T-helper 2 cell (primary cell): ENCODE data around the gene CEACAM4.

Experiments
- DNase-seq, 5 experiments: peaks; one replicate each; pipeline versions ENCODE4 v3.0.0 to v3.0.0-alpha.2; 2012 to 2022
- total RNA-seq, 2 donors: gene quantifications; one replicate each; lab custom pipeline; 2026; lab: John Stamatoyannopoulos, UW

CEACAM4 gene
- total RNA-seq = 0 to 1.1 reads per million in 2 donors

DNA sequence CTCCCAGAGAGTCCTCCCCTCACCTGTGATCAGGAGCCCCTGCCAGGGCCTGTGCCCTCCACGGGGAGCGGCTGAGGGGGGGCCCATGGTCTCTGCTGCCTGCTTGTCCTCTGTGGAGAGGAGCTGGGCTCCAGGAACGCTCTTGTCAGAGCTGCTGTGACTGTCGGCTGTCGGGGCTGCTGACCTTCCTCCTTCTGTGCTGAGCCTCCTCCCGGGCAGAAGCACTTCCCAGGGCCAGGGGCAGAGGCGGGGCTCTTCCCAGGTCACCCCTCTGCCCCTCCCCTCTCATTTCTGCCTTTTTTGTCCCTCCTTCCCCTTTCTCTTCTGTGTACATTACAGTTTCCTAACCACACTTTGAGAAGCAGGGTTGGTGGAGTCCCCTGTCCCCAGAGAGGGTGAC is at the start of gene CEACAM4:
CEACAM4 (minus strand) TSS at position 198 of the 400 bp plus-strand sequence; CDS start at position 87, 111 bp downstream.
- no peak for DNase-seq

DNA sequence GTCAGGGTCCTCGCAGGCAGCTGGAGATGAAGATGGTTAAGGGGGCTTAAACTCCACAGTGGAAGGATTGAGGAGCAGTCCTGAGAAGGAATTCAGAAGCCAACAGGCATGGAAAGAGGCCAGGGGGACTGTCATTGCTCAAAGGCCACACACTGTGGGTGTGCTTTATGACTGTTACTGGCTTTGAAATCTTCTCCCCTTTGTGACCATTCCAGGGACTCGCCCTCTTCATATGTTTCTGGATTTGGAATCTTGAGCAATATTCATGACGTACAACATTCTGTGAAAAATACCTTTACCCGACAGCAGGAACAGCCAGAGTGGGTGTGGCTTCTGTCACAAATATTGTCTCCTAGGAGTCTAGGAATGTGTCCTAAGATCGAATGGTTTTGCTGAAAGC is 44.6 kb upstream of the CEACAM4 start:
- no peak for DNase-seq

DNA sequence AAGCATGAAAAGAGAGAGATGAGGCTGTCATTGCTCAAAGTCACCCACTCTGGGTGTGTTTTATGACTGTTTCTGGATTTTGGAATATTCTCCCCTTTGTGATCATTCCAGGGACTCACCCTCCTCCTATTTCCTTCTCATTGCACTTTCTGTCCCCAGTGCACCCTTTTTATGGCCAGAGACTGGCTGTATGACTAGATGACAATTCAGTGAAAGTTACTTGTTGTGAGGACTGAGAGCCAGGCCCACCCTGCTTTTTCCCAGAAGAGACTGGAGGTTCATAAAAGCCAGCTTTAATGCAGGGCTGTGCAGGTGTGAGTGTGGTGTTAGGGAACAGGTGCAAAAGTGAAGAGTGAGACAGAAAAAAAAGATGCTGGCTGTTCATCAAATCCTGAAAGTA is 43.9 kb upstream of the CEACAM4 start:
- DNase-seq = no peak

DNA sequence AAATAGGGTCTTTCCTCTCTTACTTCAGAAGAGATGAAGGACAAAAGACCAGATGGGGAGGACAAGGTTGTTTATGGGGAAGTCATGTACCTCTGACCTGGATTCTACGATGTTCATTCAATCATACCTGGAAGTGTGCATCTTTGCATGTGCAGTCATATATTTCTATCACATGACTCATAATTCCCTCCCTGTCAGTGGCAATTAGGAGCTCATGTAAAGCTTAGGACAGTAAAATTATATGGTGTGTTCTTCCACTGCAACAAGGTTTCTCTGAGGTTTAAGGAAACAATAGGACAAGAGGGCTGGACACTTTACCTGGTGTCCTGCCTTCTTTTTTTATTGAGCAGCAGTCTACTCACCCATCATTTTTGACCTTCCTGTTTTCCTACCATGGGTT is 41.4 kb upstream of the CEACAM4 start:
- no peak for DNase-seq

DNA sequence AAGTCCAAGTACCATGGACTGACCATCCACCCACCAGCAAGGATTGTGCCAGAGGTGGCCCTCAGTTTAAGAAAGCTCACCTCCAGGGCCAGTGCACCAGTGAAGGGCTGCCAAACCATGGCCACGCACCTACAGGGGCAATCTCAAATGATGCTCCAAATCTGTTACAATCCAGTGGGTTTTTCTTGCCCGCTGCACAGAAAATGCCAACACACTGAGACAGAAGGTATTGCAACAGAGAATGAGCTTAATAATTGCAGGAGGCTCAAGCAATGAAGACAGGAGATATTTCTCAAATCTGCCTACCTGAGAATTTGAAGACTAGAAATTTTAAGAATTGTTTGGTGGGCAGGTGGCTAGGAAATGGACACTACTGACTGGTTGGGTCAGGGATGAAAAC is 39.2 kb upstream of the CEACAM4 start:
- no peak for DNase-seq

DNA sequence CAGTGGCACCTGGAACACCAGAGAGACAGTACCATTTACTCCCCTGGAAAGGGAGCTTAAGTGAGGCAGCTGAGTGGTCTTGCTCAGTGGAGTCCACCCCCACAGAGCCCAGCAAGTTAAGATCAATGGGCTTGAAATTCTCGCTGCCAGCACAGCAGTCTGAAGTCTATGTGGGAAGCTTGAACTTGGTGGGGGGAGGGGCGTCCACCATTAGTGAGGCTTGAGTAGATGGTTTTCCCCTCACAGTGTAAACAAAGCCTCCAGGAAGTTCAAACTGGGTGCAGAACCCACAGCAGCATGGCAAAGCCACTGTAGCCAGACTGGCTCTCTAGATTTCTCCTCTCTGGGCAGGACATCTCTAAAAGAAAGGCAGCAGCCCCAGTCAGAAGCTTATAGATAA is 30.3 kb upstream of the CEACAM4 start:
- peak in 1 of 5 experiments; percentile 31 for DNase-seq

DNA sequence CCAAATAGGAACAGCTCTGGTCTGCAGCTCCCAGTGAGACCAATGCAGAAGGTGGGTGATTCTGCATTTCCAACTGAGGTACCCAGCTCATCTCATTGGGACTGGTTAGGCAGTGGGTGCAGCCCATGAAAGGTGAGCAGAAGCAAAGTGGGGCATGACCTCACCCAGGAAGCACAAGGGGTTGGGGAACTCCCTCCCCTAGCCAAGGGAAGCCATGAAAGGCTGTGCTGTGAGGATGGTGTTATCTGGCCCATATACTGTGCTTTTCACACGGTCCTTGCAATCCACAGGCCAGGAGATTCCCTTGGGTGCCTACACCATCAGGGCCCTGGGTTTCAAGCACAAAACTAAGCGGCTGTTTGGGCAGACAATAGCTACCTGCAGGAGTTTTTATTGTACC is 29.9 kb upstream of the CEACAM4 start:
- peak in 1 of 5 experiments; percentile 50 for DNase-seq

DNA sequence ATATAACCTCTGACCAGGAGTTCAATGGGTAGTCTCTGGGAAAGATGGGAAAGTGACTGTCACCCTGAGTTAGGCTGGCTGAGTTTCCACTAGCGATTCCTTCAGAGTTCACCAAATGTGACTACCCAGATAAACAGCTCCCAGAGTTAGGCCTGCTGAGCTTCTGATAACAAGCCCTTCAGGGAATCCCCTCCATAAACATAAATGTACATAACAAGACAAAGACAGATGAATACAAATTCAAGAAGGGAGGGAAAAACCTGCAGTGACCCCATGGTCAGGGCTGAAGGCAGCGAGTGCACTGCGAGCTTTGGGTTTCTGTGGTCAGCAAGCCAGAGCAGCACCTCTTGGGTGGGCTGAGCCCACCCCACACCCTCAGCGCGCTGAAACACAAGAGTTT is 25.4 kb upstream of the CEACAM4 start:
- no peak for DNase-seq

DNA sequence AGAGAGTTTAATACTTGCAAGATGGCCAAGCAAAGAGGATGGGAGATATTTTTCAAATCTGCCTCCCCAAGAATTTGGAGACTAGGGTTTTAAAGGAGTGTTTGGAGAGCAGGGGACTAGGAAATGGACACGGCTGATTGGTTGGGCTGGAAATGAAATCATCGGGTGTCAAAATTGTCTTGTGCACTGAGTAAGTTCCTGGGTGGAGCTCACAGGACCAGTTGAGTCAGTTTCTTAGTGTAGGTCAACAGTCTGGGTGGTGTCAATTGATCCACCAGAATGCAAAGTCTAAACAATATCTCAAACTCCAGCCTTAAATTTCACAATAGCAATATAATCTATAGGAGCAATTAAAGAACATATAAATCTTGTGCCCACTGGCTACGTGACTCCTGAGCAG is 23.0 kb upstream of the CEACAM4 start:
- DNase-seq = no peak

DNA sequence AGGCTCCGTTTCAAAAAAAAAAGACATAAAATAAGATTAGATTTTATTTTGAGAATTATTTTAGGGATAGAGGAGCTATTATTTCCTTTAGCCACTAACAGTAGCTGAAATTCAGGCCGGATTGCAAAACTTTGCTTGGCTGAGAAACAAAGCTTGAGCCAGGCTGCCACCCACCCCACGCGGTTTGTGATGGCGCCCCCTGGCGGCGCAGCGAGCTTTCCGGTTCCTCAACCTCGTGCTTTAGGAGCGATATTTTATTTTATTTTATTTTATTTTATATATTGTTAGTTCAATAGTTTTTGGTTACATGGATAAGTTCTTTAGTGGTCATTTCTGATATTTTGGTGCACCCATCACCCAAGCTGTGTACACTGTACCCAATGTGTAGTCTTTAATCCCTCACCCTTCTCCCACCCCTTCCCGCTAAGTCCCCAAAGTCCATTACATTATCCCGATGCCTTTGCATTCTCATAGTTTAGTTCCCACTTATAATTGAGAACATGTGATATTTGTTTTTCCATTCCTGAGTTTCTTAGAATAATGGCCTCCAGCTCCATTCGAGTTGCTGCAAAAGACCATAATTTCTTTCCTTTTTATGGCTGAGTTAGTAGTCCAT is 19.8 kb upstream of the CEACAM4 start:
- DNase-seq = peak in 3 of 5 experiments; percentile 17 to 20 (median 17)

DNA sequence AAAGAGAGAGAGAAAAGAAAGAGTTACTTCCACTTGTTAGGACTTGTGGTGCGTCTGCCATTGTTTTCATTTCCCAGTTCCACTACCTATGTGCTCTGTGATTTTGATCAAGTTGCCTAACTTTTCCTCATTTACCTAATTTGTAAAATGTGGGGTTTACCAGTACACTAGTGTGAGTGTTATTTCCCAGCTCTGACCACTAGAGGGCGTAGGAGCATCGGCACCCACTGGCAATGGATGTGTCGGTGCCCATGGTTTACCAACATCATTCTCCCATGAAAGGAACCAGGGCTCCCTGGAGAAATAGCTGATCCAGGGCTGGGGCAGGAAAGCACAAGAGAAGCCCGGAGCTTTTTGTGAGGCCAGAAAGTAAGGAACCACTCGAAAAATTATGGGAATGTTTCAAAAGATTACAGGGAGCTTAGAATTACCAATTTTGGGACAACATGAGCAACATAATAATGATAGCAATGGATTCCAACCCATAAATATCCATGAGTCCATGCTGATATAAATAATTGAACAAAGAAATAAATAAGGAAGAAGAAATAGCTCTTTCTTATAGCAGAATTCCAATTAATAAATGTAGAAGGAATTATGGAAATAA is 15.1 kb upstream of the CEACAM4 start:
- peak in 4 of 5 experiments; percentile 37 to 54 (median 48) for DNase-seq

DNA sequence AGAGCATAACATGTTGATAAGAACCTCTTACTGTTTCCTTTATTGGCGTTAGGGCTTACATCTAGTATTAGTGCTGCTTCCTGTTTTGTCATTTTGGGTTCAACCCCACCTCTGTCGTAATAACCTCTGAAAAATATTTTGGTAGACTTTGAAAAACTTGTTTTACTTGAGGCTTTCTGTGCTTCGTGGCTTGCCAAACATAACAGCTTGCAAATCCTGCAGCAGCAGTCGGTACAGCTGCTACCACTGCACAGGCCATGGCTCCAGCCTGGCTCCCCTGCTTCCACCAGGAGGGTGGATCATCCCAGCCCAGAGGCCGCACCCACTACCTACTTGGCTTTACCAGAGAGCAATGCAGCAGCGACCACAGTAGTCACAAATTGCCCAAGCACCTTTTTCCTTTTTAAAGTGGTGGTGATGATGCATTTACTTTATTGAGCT is 11.8 kb upstream of the CEACAM4 start:
- DNase-seq = no peak

DNA sequence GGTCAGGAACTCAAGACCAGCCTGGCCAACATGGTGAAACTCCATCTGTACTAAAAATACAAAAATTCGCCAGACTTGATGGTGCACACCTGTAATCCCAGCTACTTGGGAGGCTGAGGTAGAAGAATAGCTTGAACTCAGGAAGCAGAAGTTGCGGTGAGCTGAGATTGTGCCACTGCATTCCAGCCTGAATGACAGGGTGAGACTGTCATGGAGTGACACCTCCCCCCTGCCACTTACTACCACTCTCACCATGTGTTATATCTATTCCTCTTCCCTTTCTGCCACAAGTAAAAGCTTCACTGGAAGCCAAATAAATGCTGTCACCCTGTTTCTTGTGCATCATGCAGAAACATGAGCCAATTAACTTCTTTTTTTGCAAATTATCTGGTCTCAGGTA is 10.6 kb upstream of the CEACAM4 start:
- no peak for DNase-seq

DNA sequence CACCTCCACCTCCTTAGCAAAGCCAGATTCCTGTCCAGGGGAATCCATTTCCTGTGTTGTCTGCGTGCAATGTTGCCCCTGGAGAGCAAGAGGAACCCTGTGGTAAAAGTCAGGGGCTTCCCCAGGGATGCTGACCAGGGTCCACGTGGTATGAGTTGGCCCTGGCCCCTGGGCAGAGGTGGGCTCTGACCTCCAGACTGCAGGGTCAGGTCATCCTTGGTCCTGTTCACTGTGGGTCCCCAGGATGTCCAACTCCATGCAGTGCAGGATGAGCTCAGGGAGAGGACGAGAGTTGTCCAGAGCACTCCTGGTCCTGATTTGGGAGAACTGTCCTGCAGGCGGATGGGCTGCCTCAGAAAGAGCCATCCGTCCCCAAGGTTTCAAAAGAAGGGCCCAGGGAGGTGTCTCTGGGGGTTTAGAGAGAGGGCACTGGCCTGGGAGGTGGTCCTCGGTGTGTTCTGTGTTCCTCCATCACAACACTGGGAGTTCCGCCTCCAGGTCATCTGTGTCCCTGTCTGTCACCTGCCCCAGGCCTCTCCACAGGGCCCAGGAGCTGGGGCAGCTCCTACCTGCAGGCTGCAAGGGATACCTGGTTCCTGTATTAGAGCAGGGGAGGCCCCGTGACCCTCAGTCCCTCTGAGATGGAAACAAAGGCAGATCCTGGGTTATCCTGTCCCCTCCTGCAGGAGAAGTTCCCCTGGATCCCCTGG is 1.2 kb upstream of the CEACAM4 start:
- DNase-seq = no peak

DNA sequence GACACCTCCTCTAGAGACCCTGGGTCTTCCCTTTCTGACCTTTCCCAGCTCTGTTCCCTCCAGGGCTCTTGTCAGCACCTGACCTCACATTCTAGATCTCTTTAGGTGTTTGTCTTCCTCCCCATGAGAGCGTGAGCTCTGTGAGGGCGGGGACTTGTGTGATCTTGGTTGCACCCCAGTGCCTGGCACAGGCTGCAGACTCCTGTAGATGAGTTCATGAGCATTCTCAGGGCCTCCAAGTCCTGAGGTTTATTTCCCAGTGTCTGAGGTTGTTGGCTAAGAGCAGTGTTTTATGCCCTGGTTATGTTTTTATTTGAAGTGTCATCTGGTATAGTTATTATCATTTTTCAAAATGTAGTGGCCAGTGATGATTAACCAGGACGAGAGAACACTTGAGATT is 596 bp downstream of the CEACAM4 start:
- no peak for DNase-seq

DNA sequence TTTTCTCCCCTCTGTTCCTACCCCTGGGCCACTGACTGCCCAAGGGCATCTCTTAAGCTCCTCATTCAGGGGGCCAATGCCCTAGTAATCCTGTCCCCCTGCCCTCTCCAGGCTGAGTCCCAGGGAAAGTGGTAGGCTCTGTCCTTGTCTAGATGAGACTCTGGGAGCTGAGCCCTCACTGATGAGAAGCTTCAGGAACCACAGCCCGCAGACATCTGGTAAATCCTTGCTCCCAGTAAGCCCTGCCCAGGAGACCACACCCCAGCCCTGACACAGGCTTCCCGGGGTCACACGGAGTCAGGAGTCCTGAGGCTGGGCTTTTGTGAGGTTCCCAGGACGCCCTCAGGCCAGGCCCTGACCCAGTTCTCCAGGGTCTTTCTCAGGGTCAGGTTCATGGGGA is 1.9 kb downstream of the CEACAM4 start:
- DNase-seq = no peak

DNA sequence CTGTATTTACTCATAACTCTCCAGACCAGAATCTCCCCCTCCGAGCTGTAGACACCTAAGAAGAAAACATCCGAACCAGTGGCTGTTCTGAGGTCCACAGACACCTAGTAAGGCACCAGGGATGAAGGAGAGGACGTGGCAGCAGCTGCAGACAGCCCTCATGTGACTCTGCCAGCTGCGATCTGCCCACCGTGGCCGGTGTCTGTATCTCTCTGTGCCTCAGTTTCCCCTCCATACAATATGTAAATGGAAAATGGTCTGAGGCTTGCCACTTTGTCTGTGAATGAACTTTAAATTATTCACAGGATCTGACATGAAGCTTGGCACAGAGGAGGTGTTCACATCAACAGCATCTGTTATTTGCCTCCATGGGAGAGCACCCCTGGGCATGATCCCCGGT is 2.4 kb downstream of the CEACAM4 start:
- no peak for DNase-seq

DNA sequence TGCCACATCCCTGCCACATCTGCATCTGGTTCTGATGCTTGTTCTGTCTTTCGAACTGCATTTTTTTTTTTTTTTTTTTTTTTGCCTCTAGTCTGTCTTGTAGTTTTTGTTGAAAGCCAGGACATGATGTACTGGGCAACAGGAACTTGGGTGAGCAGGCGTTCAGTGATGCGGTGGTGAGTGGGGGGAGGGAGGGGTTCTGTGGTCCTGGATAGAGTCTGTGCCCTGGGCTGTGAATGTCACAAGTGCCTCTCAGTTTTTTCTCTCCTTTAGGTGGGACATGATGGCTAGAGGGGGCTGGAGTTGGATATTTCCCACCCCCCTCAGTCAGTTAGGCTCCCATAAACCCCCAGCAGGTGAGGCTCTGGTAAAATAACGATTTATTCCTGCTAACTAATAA is 3.5 kb downstream of the CEACAM4 start:
- DNase-seq = no peak

DNA sequence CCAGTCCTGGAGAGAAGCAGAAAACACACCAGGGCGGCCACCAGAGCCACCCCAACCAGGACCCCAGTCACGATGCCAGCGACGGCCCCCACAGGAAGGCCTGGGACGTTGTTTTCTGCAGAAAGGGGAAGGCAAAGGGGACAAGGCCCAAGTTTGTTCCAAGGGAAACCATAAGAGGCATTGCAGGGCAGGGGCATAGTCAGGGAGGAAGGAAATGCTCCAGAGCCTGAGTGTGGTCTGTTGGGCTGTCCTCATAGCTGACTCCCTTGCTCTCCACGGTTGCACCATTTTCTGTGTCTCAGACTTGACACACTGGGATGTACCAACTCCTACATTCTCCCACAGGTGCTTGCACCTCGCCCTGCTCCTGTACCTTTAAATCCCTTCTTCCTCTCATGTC is 5.2 kb downstream of the CEACAM4 start:
- DNase-seq = no peak

DNA sequence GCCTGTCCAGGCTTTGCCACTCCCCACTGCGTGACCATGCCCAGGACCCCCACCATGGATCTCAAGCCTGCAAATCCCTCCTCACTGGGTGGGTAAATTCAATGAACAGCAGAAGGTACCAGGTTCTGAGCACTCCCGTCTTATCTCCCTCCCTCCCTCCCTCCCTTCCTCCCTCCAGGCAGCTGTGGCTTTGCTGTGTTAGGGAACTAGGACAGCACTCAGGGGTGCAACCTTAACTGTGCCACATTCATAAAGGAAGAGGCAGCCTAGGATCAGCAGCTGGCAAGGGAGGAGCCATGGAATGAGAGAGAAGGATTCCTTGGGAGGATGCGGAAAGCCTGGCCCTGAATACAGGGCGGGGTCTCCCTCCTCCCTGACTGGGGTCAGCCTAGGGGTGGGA is 5.6 kb downstream of the CEACAM4 start:
- no peak for DNase-seq

DNA sequence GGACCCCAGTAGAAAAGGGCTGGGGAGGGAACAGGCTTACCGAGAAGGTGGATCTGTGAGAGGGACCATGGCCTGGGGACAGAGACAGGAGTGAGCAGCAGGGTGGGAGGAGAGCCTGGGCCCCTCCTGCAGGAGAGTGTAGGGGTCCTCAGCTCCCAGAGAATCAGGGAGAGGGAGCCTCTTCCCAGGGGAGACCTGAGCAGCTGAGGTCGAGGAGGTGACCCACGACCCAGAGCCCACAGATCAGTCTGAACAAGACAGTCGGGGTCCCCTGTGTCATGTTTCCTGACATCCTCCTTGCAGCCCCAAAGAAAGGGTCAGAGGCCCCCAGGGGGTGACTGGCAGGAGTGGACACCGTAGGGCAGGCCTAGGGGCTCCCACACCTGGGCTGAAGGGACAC is 6.7 kb downstream of the CEACAM4 start:
- DNase-seq = no peak

DNA sequence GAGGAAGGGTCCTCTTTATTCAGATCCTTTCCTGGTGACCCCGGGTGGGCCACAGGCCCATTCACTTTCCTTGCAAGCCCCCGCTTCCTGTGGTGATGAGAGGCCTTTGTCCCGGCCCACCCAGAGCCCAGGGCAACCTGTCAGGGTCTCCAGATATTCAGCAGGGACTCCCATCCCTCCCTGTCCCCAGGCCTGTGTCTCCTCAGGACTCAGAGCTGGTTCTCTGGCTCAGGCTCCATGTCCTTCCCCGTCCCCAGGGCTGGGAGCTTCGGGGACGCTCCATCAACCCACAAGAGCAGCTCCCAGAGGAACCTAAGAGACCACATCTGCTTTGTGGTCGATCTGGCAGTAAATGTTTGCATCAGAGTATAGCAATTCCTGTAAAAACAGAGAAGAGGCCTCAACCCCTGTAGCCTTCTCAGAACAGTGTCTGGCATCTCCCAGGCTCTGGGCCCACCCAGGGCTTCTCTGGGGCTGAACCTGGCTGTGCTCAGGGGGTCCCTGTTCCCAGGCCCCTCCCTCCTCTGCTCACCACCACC is 7.8 kb downstream of the CEACAM4 start:
- no peak for DNase-seq

DNA sequence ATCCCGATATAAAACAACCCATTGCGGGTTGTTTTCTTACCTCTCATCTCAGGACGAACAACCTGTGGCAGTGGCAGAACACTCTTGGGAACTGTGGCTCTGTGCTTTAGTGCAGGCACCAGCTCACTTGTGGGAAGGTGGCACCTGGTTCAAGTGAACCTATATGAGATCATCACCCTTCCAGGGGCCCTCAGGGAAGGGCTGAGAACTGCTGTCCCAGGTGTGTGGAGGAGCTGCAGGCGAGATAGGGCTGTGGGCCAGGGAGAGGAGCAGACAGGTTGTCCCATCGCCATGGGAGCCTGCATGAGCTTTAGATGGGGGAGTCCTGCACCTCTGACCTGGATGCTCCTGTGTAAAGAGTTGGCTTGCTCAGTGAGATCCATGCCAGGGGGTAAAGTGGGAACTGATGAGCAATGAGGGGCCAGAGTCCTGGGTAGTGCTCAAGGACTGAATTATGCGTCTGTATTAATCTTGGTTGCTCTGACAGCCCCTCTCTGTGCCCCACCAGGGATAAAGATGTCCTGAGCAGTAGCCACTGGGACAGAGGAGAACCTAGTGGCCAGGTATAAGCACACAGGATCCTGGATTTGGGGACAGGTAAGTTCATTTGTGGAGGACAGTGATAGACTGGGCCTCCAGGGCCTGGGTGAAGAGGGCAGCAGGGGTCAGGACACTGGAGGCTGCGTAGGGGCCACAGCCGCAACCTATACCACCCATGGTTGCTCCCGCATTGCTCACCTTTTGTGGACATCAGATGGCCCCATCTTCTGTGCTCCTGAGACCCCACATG is 8.7 kb downstream of the CEACAM4 start:
- DNase-seq = no peak
